ENCODE data around the gene PRKD2.

DNA sequence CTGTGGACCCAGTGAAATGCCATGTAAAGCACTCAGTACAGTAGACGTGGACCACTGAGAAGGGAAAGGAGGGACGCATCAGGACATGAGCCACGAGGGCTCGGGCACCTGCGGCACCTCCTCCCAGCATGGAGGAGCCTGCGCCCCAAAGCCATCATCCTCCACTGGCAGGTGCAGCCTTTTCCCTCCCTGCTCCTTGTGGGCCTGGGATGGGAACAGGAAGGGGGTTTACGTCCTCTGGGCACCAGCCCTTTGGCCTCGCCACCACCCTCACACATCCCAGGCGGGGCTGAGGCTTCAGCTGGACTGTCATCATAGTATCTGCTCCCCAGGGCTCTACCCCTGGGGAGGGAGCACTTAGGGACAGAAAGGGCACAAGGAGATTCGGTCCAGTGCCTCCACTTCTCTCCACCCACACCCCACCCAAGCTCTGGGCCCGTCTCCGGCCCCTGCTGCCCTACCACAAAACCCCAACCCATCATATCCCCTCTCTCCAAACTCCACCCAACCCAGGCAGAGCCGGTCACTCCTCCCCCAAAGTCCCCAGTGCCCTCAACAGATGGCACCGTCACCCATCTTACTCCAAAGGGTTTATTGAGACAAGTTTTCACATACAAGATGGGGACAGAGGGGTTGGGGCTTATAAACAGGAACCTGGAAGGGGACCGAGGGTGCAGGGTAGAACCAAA, 2.2 kb upstream of the PRKD2 start:
- TF ChIP-seq, protein P1, sequence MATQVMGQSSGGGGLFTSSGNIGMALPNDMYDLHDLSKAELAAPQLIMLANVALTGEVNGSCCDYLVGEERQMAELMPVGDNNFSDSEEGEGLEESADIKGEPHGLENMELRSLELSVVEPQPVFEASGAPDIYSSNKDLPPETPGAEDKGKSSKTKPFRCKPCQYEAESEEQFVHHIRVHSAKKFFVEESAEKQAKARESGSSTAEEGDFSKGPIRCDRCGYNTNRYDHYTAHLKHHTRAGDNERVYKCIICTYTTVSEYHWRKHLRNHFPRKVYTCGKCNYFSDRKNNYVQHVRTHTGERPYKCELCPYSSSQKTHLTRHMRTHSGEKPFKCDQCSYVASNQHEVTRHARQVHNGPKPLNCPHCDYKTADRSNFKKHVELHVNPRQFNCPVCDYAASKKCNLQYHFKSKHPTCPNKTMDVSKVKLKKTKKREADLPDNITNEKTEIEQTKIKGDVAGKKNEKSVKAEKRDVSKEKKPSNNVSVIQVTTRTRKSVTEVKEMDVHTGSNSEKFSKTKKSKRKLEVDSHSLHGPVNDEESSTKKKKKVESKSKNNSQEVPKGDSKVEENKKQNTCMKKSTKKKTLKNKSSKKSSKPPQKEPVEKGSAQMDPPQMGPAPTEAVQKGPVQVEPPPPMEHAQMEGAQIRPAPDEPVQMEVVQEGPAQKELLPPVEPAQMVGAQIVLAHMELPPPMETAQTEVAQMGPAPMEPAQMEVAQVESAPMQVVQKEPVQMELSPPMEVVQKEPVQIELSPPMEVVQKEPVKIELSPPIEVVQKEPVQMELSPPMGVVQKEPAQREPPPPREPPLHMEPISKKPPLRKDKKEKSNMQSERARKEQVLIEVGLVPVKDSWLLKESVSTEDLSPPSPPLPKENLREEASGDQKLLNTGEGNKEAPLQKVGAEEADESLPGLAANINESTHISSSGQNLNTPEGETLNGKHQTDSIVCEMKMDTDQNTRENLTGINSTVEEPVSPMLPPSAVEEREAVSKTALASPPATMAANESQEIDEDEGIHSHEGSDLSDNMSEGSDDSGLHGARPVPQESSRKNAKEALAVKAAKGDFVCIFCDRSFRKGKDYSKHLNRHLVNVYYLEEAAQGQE (IDR thresholded peaks at IDR 0.05; ENCODE audit: insufficient read depth in 1 of 2, low read depth in 2 of 2, low read length in 2 of 2): no peak
- TF ChIP-seq POLR2AphosphoS5 (IDR thresholded peaks at IDR 0.05; ENCODE audit: low read depth, low read length) (no peak), TAF1 (IDR thresholded peaks at IDR 0.05; ENCODE audit: borderline replicate concordance, insufficient read depth, low read length) (no peak), SIN3A (IDR thresholded peaks at IDR 0.05; ENCODE audit: borderline replicate concordance, insufficient read depth, low read length) (no peak), FOXP2 (optimal IDR thresholded peaks at IDR 0.05; ENCODE audit: borderline replicate concordance, extremely low read depth, extremely low read length, insufficient read depth) (no peak)

All from PFSK-1 (cell line).